Left lobe of liver (tissue), 2 donors: ENCODE measurements around the gene SOX12. TPM values are rescaled to one million over a fixed set of nuclear protein-coding genes. Genes with fewer than 3 reads are reported as not detected.
A peak's percentile ranks its signal among the peaks of the same experiment; 100 is the strongest.
"Not testable (repeated sequence)": the region's sequence is repeated elsewhere in the genome, so short reads cannot be mapped to it uniquely, and the experiment has no call there.

Experiments
- ATAC-seq: fragments of 200-7000 bp; cut with Tn5 transposase; one replicate; pipeline ENCODE4 v1.9.1; 2020; ENCODE audit warnings: mild to moderate bottlenecking, moderate library complexity
- DNase-seq: peaks from one replicate; pipeline ENCODE4 v3.0.0-alpha.2; 2020; ENCODE audit warnings: low spot score
- total RNA-seq: library from RNA; stranded (reverse); gene quantifications from one replicate; pipeline ENCODE4 v1.2.1, GENCODE V29; 2021
- donor health status: DM: no; HTN: no; CAD: no; lungs with moderate emphysema.
- donor health status: DM: no; HTN: yes; CAD: no.

Gene SOX12
- total RNA-seq, 1 donor from 2014 or later, result 5.6 TPM

DNA sequence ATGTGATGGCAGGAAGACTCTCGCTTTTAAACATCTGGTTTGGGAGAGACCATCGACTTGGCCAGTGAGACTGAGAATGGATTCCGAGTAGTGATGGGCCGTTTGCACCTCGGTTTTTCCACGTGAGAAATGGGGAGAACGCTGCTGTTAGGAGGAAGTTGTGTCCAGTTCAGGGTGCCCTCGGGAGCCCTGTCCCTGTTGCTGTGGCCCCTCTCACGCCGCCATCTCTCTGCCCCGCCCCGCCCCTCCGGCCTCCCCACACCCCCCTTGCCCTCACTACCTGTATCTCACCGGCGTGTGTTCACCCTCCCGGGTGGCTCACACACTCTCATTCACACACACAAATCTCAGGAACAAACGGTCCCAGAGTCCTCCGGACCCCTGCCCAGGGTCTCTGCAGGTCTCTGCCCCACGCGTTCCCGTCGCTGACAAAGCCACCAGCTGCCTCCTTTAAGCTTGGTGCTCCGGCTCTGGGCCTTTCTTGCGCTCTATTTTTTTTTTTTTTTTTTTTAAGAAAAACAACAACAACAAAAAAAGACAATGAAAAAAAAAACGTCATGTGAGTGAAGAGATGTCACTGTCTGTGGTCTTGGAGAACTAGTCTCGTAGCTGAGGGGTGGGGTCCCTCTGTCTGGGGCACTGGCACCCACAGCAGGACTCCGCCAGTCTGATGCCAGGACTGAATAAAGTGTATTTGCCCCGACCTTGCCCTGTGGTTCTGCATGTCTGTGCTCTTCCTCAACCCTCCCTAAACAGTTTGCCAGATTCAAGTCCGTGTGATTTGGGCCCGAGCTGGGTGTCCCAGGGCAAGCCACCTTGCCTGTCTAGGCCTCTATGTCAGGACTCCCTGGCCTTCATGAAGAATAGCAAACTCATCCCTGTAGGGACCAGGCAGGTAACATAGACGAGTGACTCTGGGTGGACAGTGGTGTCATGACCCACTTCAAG, 2.9 kb downstream of the SOX12 start:
- DNase-seq, result no peak
- no peak for ATAC-seq

GRCh38 chr20:328975-329695, 3.8 kb downstream of the SOX12 start:
- DNase-seq (no peak), ATAC-seq (no peak)

DNA sequence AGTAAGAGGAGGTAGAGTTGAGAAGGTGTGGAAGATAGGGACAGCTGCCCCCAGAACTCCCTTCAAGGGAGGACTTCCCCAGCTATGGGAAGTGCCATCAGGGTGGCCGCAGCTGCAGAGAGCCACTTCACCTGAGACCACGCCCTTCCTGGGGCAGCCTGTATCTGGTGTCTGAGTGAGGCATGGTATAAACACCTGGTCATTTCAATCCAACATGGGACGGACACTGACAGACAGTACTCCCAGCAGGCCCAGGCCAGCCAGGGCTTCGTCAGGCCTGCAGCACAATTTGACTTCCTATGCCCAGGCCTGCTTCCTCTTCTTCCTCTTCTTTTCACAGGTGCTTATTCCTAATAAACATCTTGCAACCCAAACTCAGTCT, 4.5 kb downstream of the SOX12 start:
- DNase-seq (no peak), ATAC-seq (no peak)

GRCh38 chr20:330233-331149, 5.1 kb downstream of the SOX12 start:
- no peak for DNase-seq
- peak; percentile 36 for ATAC-seq

- ATAC-seq (no peak), DNase-seq (no peak)
Observed at GRCh38 chr20:334578-334977, 9.2 kb downstream of the SOX12 start.

- not testable (repeated sequence) for ATAC-seq
Observed at GRCh38 chr20:336040-336439, 10.7 kb downstream of the SOX12 start.

DNA sequence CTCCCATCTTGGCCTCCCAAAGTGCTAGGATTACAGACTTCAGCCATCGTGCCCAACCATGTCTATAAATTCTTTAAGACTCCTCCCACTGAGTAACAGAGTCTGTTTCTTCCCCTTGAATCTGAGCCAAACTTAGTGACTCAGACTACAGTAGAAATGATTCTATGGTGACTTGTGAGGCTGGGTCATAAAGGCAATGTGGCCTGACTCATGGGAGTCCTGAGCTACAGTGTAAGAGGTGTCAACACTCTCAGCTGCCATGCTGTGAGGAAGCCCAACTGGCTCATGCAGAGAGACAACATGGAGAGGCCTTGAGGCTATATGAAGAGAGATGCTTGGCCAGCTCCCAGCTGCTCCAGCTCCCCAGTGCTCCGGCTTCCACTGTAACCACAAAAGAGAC, 16.3 kb downstream of the SOX12 start:
- ATAC-seq, result no peak
- no peak for DNase-seq

More at GRCh38 chr20:336040-336439, 10.7 kb downstream of the SOX12 start:
- DNase-seq, result not testable (repeated sequence)

GRCh38 chr20:343107-343506, 17.8 kb downstream of the SOX12 start:
- ATAC-seq (no peak), DNase-seq (no peak)

GRCh38 chr20:346033-346639, 20.8 kb downstream of the SOX12 start:
- DNase-seq (no peak), ATAC-seq (no peak)

GRCh38 chr20:346640-347316, 21.4 kb downstream of the SOX12 start, which contains the start of gene NRSN2:
Gene NRSN2 (plus strand): TSS chr20:347111. CDS start chr20:349644, 2,533 bp downstream.
- ATAC-seq (peak; percentile 29), DNase-seq (no peak)

DNA sequence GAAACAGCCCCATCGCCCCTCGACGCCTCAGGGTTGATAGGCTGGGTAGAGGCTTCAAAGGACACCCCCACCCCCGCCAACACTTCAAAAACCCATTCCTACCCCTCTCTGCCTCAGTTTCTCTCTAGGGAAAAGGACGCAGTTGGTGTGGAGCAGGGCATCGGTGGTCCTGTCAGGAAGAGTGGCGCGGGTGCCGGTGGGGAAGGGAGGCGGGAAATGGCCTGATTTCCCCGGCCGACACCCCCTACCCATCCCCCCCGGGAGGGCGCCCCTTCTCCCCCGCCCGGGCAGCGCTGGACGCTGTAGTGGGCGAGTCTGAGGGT, 21.9 kb downstream of the SOX12 start:
- ATAC-seq, result no peak

DNA sequence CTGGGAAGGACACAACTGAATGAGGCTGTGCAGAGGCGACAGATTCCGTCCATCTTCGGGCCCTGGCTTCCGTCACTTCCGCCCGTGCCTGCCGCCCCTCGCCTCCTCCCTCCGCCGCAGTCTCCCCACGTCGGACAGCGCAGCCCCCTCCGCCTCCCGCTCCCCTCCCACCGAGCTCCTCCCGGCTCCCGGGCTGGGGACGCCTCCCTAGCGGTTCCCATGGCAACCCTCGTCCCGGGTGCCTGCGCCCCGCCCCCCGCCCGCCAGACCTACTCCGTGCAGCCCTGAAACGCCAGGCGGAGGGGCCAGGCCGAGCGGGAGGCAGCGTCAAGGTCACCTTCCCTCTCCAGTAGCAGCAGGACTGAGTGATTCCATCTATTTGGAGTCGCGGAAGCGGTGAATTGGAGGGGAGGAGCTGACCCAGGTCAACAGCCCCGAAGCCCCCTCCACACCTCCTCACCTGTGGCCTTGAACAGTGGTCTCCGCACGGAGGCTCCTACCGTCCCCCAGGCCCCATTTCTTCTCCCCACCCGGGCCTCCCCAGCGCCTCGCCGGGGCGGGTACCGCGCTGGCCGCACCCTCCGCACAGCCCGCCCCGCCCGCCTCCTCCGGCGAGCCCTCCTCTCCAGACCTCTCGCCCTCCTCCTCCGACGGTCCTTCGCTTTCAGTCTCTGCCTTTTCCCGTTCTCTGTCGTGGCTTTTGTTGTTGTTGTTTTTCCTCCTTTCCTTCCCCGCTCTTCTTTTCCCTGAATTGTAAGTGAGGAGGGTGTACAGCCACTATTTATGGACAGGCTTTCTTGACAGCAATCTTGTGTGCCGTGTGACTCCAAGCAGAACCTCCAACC, 22.5 kb downstream of the SOX12 start:
- peak; percentile 68 for ATAC-seq

More for the DNA sequence above, 21.9 kb downstream of the SOX12 start:
- no peak for DNase-seq

DNA sequence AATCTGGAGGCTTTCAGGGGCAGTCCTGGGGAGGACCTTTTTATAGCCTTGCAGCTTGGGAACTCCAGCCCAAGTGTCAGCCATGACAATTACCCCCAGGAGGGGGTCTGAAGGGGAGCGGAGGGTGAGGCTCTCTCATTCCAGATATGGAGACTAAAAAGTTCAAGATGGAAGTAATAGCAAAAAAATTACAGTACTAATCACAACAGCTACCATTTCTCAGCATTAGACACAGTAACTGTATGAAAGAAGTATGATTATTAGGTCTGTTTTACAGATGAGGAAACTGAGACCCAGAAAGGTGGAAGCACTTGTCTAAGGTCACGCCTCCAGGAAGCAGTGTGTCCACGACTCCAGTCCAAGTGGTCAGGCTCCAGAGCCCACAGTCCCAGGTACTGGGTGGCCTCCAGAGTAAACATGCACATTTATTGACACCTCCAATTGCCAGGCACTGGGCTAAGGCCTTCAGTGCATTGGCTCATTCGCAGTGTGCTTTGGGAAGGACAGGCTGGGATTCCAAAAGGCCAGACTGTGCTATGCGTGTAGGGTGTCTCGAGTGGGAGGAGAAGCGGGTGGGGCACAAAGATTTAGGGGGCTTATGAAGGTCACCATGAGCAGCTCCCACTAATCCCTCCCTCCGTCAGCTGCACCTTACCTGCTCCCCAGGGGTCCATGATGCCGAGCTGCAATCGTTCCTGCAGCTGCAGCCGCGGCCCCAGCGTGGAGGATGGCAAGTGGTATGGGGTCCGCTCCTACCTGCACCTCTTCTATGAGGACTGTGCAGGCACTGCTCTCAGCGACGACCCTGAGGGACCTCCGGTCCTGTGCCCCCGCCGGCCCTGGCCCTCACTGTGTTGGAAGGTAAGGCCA, 23.9 kb downstream of the SOX12 start:
- DNase-seq, result peak; percentile 78
- ATAC-seq, result peak; percentile 74

More for the DNA sequence above, 22.5 kb downstream of the SOX12 start:
- peak; percentile 69 for DNase-seq

DNA sequence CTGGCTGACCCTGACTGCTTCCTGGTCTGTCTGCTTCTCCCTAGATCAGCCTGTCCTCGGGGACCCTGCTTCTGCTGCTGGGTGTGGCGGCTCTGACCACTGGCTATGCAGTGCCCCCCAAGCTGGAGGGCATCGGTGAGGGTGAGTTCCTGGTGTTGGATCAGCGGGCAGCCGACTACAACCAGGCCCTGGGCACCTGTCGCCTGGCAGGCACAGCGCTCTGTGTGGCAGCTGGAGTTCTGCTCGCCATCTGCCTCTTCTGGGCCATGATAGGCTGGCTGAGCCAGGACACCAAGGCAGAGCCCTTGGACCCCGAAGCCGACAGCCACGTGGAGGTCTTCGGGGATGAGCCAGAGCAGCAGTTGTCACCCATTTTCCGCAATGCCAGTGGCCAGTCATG, 27.8 kb downstream of the SOX12 start:
- no peak for ATAC-seq
- DNase-seq, result no peak

DNA sequence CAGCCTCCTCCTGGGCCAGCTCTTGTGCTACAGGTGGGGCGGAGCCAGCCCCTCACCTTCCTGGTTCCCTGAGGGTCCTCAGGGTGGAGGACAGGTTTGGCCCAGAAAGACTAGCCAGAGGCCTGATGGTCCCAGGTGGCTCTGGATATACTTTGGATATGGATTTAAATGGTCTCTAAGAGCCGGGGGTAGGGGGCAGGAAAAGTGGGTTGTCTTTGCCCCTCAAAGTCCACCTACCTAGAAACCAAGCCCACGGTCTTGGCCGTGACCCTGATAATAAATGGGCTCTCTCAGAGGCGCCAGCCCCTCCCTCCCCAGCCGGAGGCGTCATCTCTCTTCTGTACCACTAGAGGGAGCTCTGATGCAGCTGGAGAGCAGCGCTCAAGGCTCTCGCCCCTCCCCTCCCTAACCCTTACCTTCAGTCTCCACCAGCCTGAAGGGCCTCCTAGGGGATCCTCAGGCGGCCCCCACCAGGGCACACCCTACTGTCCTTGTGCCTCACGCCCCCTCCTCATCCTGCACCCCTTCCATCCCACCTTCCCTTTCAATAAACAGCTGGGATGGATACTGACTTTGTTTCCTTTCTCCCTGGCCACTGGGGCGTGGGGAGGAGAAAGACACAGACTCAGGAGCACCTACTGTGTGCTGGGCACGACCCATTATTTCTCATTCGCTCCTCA, 29.1 kb downstream of the SOX12 start:
- DNase-seq (peak; percentile 76), ATAC-seq (peak; percentile 99)

GRCh38 chr20:356154-356553, 30.8 kb downstream of the SOX12 start:
- not testable (repeated sequence) for ATAC-seq, DNase-seq

- ATAC-seq, result no peak
- DNase-seq, result no peak
Observed at GRCh38 chr20:356745-357144, 31.4 kb downstream of the SOX12 start.
